Prostate gland (tissue), 2 donors: Measurements from ENCODE around the gene BIRC7.

Source experiments
- POLR2A ChIP-seq: fragments of 450-650 bp; IDR thresholded peaks from one replicate; pipeline ENCODE4 v1.6.1; 2016; ENCODE audit warnings: antibody characterized with exemption, mild to moderate bottlenecking
- TF ChIP-seq, protein P1 (sequence below), 4 experiments: fragments of 200-600 bp in 2 of 4; fragments of 450-650 bp in 2 of 4; sonication (generic) in 2 of 4; IDR thresholded peaks; 1 replicate in 3 of 4; 2 replicates in 1 of 4; pipeline ENCODE4 v1.5.1; 2016 to 2019; ENCODE audit warnings: antibody characterized with exemption in 4 of 4, mild to moderate bottlenecking in 2 of 4, moderate library complexity in 2 of 4

DNA sequence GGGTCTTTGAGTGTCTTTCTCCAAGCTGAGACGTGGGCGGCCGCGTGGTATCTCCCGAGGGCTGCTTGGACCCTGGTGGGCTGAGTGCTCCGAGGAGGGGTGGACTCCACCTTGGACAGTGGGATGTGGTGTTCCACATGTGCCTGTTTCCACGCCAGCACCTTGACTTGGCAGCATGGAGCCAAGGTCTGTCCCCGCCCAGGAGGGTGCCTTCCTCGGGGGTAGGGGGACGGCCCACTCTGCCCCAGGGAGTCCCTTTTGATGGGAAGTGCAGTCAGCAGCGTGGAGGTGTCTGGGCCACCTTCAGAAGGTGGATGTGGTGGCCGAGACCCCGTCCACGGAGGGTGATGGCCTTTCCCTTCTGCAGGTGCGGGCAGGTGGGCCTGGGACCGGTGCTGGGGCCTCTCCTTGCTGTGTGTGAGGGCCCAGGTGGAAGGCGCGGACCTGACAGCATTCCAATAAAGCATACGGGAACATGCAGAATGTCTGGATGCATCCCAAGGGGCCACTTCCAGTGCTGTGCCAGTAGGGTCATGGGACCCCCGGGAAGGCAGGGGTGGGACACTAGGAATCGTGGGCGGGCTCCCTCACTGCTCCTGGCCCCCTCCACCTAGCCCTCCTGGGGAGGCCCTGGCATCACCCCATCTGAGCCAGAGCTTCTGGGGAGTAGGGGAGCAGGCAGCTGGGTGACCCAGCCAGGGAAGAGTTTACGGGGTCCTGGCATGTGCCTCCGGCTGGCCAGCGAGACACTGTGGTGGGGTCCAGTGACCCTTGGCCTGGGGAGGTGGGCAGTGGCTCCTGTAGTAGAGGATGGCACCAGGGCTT is 53.8 kb downstream of the BIRC7 start:
- no peak for TF ChIP-seq POLR2A
- TF ChIP-seq, protein P1, sequence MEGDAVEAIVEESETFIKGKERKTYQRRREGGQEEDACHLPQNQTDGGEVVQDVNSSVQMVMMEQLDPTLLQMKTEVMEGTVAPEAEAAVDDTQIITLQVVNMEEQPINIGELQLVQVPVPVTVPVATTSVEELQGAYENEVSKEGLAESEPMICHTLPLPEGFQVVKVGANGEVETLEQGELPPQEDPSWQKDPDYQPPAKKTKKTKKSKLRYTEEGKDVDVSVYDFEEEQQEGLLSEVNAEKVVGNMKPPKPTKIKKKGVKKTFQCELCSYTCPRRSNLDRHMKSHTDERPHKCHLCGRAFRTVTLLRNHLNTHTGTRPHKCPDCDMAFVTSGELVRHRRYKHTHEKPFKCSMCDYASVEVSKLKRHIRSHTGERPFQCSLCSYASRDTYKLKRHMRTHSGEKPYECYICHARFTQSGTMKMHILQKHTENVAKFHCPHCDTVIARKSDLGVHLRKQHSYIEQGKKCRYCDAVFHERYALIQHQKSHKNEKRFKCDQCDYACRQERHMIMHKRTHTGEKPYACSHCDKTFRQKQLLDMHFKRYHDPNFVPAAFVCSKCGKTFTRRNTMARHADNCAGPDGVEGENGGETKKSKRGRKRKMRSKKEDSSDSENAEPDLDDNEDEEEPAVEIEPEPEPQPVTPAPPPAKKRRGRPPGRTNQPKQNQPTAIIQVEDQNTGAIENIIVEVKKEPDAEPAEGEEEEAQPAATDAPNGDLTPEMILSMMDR (IDR thresholded peaks at IDR 0.05), result no peak
